ENCODE measurements around the gene CLDN22. TPM values are rescaled to one million over a fixed set of nuclear protein-coding genes. Genes with fewer than 3 reads are reported as not detected.

Gene CLDN22
- total RNA-seq (not detected), polyA plus RNA-seq (ENCODE audit: insufficient read depth, low read depth, low replicate concordance) (not detected)
- long read RNA-seq, donor 1, transcript CLDN22-201 (1 exons, 2,581 nt) = major isoform, 51 of 51 reads
- long read RNA-seq, donor 1, partial matches to known transcripts = 0 of 51 reads
- long read RNA-seq, donor 1, other reads (novel, unspliced or antisense) = 0 of 51 reads
- long read RNA-seq, donor 2, transcript CLDN22-201 (1 exons, 2,581 nt) = major isoform, 35 of 35 reads
- long read RNA-seq, donor 2, partial matches to known transcripts = 0 of 35 reads
- long read RNA-seq, donor 2, other reads (novel, unspliced or antisense) = 0 of 35 reads

GRCh38 chr4:183320211-183321059 is at the start of gene CLDN22:
Gene CLDN22, minus strand, starts transcription at chr4:183320276. Its CDS starts 58 bp downstream, at chr4:183320218.
- no peak within 1 kb of the TSS for H3K4me3 ChIP-seq
- no peak for DNase-seq
- intact Hi-C loops (cut with DNase I; ENCODE audit: low total_unique reads) = no loop called here
- H3K27me3 ChIP-seq = no peaks in the 10 kb centered on the region
- H3K9me3 ChIP-seq = no peaks in the 10 kb centered on the region
- H3K4me1 ChIP-seq = no peaks in the 10 kb centered on the region
- no peak within 1 kb of the TSS for H3K27ac ChIP-seq
- TF ChIP-seq CTCF (IDR thresholded peaks at IDR 0.05) (no peak), POLR2A (IDR thresholded peaks at IDR 0.05) (no peak)
- WGBS, 2 donors = 82 to 84% methylated on average over 6 of the region's 6 CpGs
- no peaks in the 10 kb centered on the region for H3K36me3 ChIP-seq (ENCODE audit: low read depth, missing control alignments)

- H3K36me3 ChIP-seq (ENCODE audit: low read depth, missing control alignments) = no peaks in the 10 kb centered on the region
- H3K27ac ChIP-seq = no peak overlapping the region
- no peaks in the 10 kb centered on the region for H3K4me1 ChIP-seq
- H3K4me3 ChIP-seq = no peak overlapping the region
- no peaks in the 10 kb centered on the region for H3K27me3 ChIP-seq
- intact Hi-C loops (cut with DNase I; ENCODE audit: low total_unique reads) = no loop called here
- DNase-seq = no peak
- TF ChIP-seq POLR2A (IDR thresholded peaks at IDR 0.05) (no peak), CTCF (IDR thresholded peaks at IDR 0.05) (no peak)
- 76 to 80% methylated on average over 8 of the region's 8 CpGs for WGBS, 2 donors
- H3K9me3 ChIP-seq = no peaks in the 10 kb centered on the region
These were observed 49.0 kb upstream of the CLDN22 start for GRCh38 chr4:183369073-183369472.

GRCh38 chr4:183366206-183366835 is 46.2 kb upstream of the CLDN22 start:
- Histone ChIP-seq H3K4me1 (no peaks in the 10 kb centered on the region), H3K27ac (no peak overlapping the region), H3K4me3 (no peak overlapping the region), H3K9me3 (no peaks in the 10 kb centered on the region), H3K27me3 (no peaks in the 10 kb centered on the region), H3K36me3 (ENCODE audit: low read depth, missing control alignments) (no peaks in the 10 kb centered on the region)
- DNase-seq = no peak
- intact Hi-C loops (cut with DNase I; ENCODE audit: low total_unique reads) = no loop called here
- 89 to 92% methylated on average over 11 to 16 of the region's 16 CpGs for WGBS, 2 donors
- TF ChIP-seq POLR2A (IDR thresholded peaks at IDR 0.05) (no peak), CTCF (IDR thresholded peaks at IDR 0.05) (no peak)

GRCh38 chr4:183364025-183364424 is 43.9 kb upstream of the CLDN22 start:
- intact Hi-C loops (cut with DNase I; ENCODE audit: low total_unique reads) = no loop called here
- TF ChIP-seq CTCF (IDR thresholded peaks at IDR 0.05) (no peak), POLR2A (IDR thresholded peaks at IDR 0.05) (no peak)

More at GRCh38 chr4:183364025-183364424, 43.9 kb upstream of the CLDN22 start:
- no peak overlapping the region for H3K27ac ChIP-seq
- no peaks in the 10 kb centered on the region for H3K36me3 ChIP-seq (ENCODE audit: low read depth, missing control alignments)
- no peak overlapping the region for H3K4me3 ChIP-seq
- H3K27me3 ChIP-seq = no peaks in the 10 kb centered on the region
- no peaks in the 10 kb centered on the region for H3K9me3 ChIP-seq
- no peak for DNase-seq
- H3K4me1 ChIP-seq = no peaks in the 10 kb centered on the region
- 80 to 82% methylated on average over 10 of the region's 10 CpGs for WGBS, 2 donors
